ENCODE results near the gene SEC23A.
"Not testable (repeated sequence)": the region's sequence is repeated elsewhere in the genome, so short reads cannot be mapped to it uniquely, and the experiment has no call there.

SEC23A gene

DNA sequence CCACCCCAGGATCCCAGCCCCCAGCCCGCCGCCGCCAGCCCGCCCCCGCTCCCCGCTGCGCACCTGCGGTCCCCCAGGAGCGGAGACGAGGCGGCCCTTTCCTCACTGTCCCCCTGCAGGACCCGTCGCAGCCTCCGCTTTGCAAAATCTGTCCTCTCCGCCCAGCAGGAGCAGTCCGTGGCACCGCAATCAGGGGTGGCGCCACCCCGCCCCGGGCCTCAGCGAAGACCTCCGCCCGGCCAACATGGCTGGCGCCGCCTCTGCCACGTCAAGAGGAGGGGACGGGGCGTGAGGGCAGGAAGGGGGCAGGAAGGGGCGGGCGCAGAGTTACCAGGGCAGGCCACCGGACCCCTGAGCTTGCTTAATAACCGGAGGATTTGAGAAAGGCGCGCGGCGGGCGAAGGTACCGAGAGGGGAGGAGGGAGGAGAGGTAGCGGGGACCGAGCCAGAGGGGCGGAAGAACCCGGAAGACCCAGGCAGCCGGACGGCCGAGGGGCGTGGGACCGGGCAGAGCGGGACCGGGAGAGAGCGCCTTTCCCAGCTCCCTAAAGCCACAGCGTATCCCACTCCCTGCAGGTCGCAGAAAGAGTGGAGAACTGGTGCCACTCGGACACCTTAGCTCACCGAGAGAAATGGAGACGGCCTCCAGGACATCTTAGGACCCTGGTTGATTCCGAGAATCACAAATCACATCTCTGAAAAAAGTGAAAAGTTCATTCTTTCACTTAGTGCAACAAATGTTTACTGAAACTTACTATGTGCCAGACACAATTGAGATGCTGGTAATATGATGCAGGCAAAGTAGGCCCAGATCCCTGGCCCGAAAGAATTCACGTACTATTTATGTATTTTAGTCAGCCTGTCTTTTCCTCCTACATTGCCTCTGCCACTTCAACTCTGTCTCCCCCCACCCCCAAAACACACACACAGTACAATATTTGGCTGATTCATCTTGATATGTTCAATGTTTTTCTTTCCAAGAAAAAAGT is at the start of gene SEC23A:
Gene SEC23A, minus strand, starts transcription at position 267 of the 989 bp plus-strand sequence. CDS start 7,117 bp downstream, outside the sequence.
- ATAC-seq (ENCODE audit: low read depth) = peak; percentile 90
- Mint-ChIP-seq H3K4me1 (peaks cover 19% of the 10 kb centered on the region), H3K4me3 (peak within 1 kb of the TSS; percentile 95), H3K36me3 (no peaks in the 10 kb centered on the region), H3K9me3 (no peaks in the 10 kb centered on the region), H3K27ac (peak within 1 kb of the TSS; percentile 97), H3K27me3 (no peaks in the 10 kb centered on the region)
- peak; percentile 63 to 74 for DNase-seq (ENCODE audit: low spot score in 2 of 2)

DNA sequence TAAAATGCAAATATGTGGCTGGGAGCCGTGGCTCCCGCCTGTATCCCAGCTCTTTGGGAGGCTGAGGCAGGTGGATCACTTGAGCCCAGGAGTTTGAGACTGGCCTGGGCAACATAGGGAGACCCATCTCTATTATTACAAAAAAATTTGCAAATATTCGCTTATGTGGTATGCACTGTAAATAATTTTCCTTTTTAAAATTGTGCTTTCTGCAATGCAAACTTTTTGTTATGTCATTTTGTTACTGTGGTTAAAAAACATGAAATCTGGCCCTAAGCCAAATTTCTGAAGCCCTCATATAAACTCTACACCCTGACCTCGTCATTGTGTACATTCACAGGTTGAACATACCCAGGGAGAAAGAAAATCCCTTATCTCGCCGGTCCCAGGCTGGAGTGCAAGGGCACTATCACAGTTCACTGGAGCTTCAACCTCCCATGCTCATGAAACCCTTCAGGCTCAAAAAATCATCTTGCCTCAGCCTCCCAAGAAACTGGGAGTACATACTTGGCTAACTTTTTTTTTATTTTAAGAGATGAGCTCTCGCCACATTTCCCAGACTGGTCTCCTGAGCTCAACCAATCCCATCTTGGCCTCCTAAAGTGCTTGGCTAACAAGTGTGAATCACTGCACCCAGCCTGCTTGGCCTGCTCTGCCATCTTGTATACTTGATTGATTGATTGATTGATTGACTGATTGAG is 42.4 kb upstream of the SEC23A start:
- H3K27ac Mint-ChIP-seq = no peak overlapping the region
- H3K9me3 Mint-ChIP-seq = peaks cover 3% of the 10 kb centered on the region
- no peaks in the 10 kb centered on the region for H3K27me3 Mint-ChIP-seq
- H3K4me1 Mint-ChIP-seq = peaks cover 6% of the 10 kb centered on the region
- no peak for ATAC-seq (ENCODE audit: low read depth)
- peaks cover 22% of the 10 kb centered on the region for H3K36me3 Mint-ChIP-seq
- no peak for DNase-seq (ENCODE audit: low spot score in 2 of 2)
- no peak overlapping the region for H3K4me3 Mint-ChIP-seq

DNA sequence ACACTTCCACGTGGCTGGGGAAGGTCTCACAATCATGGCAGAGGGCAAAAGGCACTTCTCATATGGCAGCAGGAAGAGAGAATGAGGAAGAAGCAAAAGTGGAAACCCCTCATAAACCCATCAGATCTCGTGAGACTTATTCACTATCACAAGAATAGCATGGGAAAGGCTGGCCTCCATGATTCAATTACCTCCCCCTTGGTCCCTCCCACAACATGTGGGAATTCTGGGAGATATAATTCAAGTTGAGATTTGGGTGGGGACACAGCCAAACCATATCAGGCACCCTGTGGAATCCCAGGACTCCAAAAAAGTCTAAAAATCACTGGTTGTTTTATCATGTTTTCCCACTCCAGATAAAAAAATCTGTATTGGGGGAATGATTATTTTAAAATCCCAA is 40.2 kb upstream of the SEC23A start:
- not testable (repeated sequence) for H3K4me3 Mint-ChIP-seq, H3K4me1 Mint-ChIP-seq
- peaks cover 23% of the 10 kb centered on the region for H3K36me3 Mint-ChIP-seq

DNA sequence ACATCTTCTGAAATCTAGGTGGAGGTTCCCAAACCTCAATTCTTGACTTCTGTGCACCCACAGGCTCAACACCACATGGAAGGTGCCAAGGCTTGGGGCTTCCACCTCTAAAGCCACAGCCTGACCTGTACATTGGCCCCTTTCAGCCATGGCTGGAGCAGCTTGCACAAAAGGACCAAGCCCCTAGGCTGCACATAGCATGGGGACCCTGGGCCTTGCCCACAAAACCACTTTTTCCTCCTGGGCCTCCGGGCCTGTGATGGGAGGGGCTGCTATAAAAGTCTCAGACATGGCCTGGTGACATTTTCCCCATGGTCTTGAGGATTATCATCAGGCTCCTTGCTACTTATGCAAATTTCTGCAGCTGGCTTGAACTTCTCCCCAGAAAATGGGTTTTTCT is 38.6 kb upstream of the SEC23A start:
- not testable (repeated sequence) for H3K27me3 Mint-ChIP-seq; H3K4me1 Mint-ChIP-seq; ATAC-seq (ENCODE audit: low read depth); DNase-seq (ENCODE audit: low spot score in 2 of 2); H3K27ac Mint-ChIP-seq; H3K4me3 Mint-ChIP-seq; H3K9me3 Mint-ChIP-seq
- peaks cover 16% of the 10 kb centered on the region for H3K36me3 Mint-ChIP-seq

More for the DNA sequence above, 40.2 kb upstream of the SEC23A start:
- DNase-seq (ENCODE audit: low spot score in 2 of 2); H3K9me3 Mint-ChIP-seq; ATAC-seq (ENCODE audit: low read depth); H3K27me3 Mint-ChIP-seq: not testable (repeated sequence)
- H3K27ac Mint-ChIP-seq = peak overlapping the region; percentile 77

DNA sequence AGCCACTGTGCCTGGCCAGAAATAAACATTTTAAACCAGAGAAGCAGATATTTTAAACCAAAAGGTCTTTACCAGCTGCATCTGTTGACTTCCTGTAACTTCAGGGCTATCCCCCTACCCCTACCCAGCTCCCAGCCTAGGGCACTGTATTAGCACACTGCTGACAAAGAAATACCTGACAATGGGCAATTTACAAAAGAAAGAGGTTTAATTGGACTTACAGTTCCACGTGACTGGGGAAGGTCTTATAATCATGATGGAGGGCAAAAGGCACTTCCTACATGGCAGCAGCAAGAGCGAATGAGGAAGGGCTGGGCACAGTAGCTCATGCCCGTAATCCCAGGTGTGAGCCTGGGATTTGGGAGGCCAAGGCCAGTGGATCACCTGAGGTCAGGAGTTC is 37.1 kb upstream of the SEC23A start:
- ATAC-seq (ENCODE audit: low read depth) (no peak), DNase-seq (ENCODE audit: low spot score in 2 of 2) (no peak)
- H3K9me3 Mint-ChIP-seq = peaks cover 3% of the 10 kb centered on the region
- H3K27me3 Mint-ChIP-seq = no peaks in the 10 kb centered on the region
- peaks cover 15% of the 10 kb centered on the region for H3K36me3 Mint-ChIP-seq
- peaks cover 6% of the 10 kb centered on the region for H3K4me1 Mint-ChIP-seq
- no peak overlapping the region for H3K4me3 Mint-ChIP-seq
- H3K27ac Mint-ChIP-seq = no peak overlapping the region

DNA sequence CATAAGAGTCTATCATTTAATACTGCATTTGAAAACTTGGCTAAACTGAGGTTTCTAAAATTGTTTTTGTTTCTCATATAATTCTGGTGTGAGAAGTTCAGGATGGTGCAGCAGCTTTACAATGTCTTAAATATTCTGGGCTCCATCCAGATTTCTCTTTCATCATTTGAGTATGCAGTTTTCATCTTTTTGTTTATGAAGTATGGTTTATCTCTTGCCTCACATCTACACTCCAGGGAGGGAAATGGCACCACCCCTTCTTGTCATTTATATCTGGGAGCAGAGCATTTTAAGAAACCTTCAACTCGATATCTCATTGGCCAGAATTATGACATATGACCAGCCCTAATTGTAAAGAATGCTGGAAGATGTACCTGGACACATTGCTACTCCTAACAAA is 35.4 kb upstream of the SEC23A start:
- H3K27ac Mint-ChIP-seq = no peak overlapping the region
- peaks cover 6% of the 10 kb centered on the region for H3K4me1 Mint-ChIP-seq
- H3K9me3 Mint-ChIP-seq = peaks cover 3% of the 10 kb centered on the region
- no peaks in the 10 kb centered on the region for H3K27me3 Mint-ChIP-seq
- DNase-seq (ENCODE audit: low spot score in 2 of 2) (no peak), ATAC-seq (ENCODE audit: low read depth) (no peak)
- peaks cover 17% of the 10 kb centered on the region for H3K36me3 Mint-ChIP-seq
- no peak overlapping the region for H3K4me3 Mint-ChIP-seq

DNA sequence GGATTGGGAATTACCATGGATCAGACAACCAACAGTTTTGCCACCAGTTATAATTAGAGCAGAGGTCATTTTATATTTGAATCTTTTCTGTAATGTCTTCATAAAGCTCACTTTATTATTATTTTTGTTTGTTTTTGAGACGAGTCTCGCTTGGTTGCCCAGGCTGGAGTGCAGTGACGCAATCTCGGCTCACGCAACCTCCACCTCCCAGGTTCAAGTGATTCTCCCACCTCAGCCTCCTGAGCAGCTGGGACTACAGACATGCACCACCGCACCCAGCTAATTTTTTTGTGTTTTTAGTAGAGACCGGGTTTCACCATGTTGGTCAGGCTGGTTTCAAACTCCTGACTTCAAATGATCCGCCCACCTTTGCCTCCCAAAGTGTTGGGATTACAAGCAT is 34.8 kb upstream of the SEC23A start:
- H3K4me3 Mint-ChIP-seq = not testable (repeated sequence)

DNA sequence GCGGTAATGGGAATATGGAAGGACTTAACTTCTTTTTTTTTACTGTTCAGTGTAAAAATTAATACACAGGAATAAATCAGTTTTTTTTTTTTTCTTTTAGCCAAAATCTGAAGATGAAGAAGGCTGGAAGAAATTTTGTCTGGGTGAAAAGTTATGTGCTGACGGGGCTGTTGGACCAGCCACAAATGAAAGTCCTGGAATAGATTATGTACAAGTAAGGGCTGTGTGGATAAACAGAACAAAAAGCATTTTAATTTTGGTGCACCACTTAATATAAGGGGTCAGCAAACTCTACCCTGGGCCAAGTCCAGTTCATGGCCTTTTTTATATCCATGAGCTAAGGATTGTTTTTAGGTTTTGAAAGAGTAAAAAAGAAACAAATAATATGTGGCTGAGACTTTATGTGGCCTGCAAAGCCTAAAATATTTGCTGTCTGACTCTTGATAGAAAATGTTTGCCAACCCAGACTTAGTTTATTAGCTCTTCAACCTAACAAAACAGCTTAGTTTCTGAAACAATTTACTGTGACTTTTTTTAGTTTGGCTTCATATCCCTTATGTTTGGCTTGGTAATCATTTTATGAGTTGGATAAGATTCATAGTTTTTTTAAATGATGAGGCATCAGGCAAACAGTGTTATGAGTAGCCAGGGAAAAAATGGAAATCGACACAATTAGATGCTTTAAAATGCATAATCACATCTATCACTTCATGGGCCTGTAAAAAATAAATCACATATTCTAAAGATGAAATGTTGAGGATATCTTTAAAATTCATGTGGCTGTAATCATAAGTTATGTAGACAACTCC is 19.5 kb upstream of the SEC23A start:
- ATAC-seq (ENCODE audit: low read depth) = no peak
- Mint-ChIP-seq H3K27me3 (no peaks in the 10 kb centered on the region), H3K27ac (no peak overlapping the region), H3K36me3 (peaks cover 12% of the 10 kb centered on the region), H3K4me3 (no peak overlapping the region), H3K4me1 (no peaks in the 10 kb centered on the region), H3K9me3 (no peaks in the 10 kb centered on the region)
- no peak for DNase-seq (ENCODE audit: low spot score in 2 of 2)

More for the DNA sequence above, 34.8 kb upstream of the SEC23A start:
- H3K27me3 Mint-ChIP-seq; H3K9me3 Mint-ChIP-seq; DNase-seq (ENCODE audit: low spot score in 2 of 2); H3K27ac Mint-ChIP-seq; H3K4me1 Mint-ChIP-seq; ATAC-seq (ENCODE audit: low read depth): not testable (repeated sequence)
- H3K36me3 Mint-ChIP-seq = peaks cover 14% of the 10 kb centered on the region

DNA sequence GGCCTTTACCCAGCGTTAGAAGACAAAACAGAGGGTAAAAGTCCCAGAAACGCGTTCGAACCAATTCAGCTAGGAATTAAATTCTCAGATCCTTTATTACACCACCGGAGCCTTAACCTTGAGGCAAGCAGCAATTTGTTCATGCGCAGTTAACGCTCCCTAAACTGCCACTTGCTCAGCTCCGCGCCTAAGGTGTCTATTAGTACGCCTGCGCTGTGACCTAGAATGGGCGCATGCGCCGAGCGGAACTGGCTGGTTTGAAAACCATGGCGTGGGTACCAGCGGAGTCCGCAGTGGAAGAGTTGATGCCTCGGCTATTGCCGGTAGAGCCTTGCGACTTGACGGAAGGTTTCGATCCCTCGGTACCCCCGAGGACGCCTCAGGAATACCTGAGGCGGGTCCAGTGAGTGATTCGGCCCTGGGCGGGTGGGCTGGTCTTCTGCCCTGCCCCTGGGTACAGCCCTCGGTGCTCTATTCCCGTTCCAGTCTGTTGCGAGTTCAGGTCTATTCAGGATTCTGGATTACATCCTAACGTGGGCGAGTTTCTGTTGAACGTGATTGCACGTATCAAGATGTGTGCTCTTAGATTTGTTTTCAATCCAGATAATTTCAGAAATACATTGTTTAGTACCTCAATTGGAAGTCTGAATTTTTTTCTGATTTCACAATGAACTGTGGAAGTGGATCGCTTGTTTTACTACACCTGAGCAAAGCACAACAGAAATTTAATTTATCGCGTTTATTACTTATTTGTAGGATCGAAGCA is 11.2 kb upstream of the SEC23A start, which contains the start of gene GEMIN2:
Gene GEMIN2, plus strand, starts transcription at position 251 of the 766 bp plus-strand sequence. Its CDS starts 16 bp downstream, at position 267.
- peak; percentile 95 for ATAC-seq (ENCODE audit: low read depth)
- peaks cover 11% of the 10 kb centered on the region for H3K4me1 Mint-ChIP-seq
- no peaks in the 10 kb centered on the region for H3K9me3 Mint-ChIP-seq
- H3K27ac Mint-ChIP-seq = peak within 1 kb of the TSS; percentile 93
- H3K27me3 Mint-ChIP-seq = no peaks in the 10 kb centered on the region
- peak; percentile 84 to 92 for DNase-seq (ENCODE audit: low spot score in 2 of 2)
- peak within 1 kb of the TSS; percentile 97 for H3K4me3 Mint-ChIP-seq
- peaks cover 2% of the 10 kb centered on the region for H3K36me3 Mint-ChIP-seq

DNA sequence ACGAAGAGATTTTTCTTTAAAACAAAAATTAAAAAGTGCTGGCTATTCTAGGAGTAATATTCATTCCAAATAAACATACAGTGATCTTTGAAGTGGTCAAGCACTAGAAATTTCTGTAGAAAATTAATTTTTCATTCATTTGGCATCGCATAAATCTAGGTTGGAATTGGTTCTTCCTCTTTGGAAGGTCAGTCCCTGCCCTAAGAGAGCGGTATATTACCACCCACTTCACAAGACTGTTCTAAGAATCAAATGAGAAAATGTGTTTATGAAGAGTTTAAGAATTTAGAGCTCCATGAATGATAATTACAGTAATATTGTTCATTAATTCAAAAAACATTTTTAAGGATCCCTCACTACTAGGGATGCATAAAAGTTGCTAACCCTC is 10.6 kb upstream of the SEC23A start:
- Mint-ChIP-seq H3K36me3 (no peaks in the 10 kb centered on the region), H3K27ac (peak overlapping the region; percentile 93), H3K4me1 (peaks cover 11% of the 10 kb centered on the region), H3K27me3 (no peaks in the 10 kb centered on the region), H3K9me3 (no peaks in the 10 kb centered on the region), H3K4me3 (peak overlapping the region; percentile 97)
- DNase-seq (ENCODE audit: low spot score in 2 of 2) (no peak), ATAC-seq (ENCODE audit: low read depth) (no peak)

DNA sequence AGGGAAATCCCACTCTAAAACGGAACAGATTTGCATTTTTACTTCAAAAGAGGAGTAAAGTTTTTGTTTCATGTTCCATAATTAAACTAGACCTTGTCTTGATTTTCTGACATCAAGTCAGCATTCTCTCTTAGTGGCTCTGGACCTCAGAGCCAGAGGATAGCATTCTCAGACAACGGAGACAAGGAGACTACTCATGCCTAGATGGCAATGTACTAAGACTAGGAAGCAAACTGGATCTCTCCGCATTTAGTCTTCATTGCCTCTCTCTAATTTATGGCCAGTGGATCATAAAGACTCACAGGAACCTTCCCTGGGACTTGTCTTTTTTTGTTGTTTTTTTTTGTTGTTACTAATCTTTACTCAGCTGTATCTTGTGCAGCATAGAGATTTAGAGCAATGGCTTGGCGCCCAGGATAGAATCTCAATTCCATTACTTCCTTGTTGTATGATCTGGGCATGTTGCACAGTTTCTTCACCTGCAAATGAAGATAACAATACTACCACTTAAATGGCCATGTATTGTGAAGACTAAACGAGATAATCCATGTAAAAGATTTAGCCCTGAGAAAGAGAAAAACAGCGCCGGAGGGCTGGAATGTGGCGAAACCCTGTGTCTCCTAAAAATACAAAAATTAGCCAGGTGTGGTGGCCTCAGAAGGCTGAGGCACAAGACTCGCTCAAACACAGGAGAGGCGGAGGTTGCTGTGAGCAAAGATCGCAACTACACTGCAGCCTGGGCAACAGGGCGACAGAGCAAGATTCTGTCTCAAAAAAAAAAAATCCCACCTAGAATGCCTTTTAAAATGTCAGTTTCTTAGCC is 7.1 kb upstream of the SEC23A start:
- H3K4me3 Mint-ChIP-seq = peak overlapping the region; percentile 55
- ATAC-seq (ENCODE audit: low read depth) = no peak
- H3K4me1 Mint-ChIP-seq = peaks cover 10% of the 10 kb centered on the region
- H3K36me3 Mint-ChIP-seq = no peaks in the 10 kb centered on the region
- no peak for DNase-seq (ENCODE audit: low spot score in 2 of 2)
- H3K27me3 Mint-ChIP-seq = no peaks in the 10 kb centered on the region
- H3K9me3 Mint-ChIP-seq = no peaks in the 10 kb centered on the region
- H3K27ac Mint-ChIP-seq = peak overlapping the region; percentile 47

DNA sequence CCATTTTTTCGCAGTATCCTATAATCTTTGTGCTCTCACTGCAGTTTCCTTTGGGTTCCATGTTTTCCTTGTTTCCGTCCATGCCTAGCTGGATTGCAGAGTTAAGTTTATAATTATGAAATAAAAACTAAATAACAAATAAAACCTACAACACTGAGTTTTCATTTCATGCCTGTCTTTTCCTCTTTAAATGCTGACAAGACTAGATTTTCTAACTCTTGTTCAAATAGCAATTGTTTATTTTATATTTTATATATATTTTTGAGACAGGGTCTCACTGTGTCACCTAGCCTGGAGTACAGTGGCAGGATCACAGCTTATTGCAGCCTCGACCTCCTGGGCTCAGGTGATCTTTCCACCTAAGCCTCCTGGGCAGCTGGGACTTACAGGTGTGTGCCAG is 5.8 kb upstream of the SEC23A start:
- ATAC-seq (ENCODE audit: low read depth) (no peak), DNase-seq (ENCODE audit: low spot score in 2 of 2) (no peak)
- no peaks in the 10 kb centered on the region for H3K36me3 Mint-ChIP-seq
- no peaks in the 10 kb centered on the region for H3K27me3 Mint-ChIP-seq
- H3K27ac Mint-ChIP-seq = no peak overlapping the region
- no peak overlapping the region for H3K4me3 Mint-ChIP-seq
- H3K4me1 Mint-ChIP-seq = peaks cover 7% of the 10 kb centered on the region
- H3K9me3 Mint-ChIP-seq = no peaks in the 10 kb centered on the region

All from memory B cell (primary cell).